NCI-H526 treated with DMSO at 0.1 percent for 48 hours (cell line): ENCODE measurements around the gene SEMA4C.
"Not testable (repeated sequence)": the region's sequence is repeated elsewhere in the genome, so short reads cannot be mapped to it uniquely, and the experiment has no call there.

Experiments
- DNase-seq: peaks from one replicate; lab custom pipeline; 2025; lab: John Stamatoyannopoulos, UW

The SEMA4C gene

DNA sequence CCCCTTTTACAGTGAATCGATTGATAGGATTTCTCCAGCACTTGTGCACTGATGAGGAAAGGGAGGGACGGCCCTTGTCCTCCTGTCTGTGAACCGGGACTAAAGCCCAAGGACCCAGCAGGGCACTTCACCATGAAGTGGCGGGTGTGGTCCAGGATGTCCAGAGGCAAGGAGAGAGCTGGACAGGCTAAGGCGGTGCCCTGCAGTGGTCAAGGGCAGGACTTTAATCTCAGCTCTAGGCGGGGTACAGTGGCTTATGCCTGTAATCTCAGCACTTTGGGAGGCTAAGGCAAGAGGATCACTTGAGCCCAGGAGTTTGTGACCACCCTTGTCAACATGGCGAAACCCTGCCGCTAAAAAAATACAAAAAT is 28.2 kb upstream of the SEMA4C start:
- no peak for DNase-seq

DNA sequence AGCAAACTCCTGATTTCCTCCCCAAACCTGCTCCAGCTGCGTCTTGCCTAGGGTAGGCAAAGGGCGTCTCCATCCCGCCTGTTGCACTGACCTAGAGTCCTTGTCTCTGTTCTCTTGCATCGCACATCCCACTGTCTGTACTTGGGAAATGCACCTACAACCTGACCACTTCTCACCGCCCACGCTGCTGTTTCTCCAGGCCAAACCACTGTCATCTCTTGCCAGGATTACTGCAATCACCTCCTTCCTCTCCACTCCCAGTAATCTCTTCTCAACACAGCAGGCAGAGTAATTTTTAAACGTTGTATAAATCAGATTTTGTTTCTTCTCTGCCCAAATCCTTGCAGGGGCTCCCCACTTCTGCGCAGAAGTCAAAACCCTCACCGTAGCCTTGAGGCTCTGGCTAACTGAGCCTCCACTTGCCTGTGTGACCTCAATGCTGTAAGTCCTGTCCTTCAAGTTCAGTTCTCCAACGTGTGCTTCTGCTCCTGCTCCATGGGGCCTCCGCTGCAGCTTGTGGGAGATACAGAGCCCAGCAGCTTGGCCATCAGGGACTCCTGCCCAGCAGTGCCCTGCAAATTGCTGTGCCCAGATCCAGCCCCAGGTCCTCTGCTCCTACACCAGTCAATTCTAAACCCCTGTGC is 27.7 kb upstream of the SEMA4C start:
- no peak for DNase-seq

DNA sequence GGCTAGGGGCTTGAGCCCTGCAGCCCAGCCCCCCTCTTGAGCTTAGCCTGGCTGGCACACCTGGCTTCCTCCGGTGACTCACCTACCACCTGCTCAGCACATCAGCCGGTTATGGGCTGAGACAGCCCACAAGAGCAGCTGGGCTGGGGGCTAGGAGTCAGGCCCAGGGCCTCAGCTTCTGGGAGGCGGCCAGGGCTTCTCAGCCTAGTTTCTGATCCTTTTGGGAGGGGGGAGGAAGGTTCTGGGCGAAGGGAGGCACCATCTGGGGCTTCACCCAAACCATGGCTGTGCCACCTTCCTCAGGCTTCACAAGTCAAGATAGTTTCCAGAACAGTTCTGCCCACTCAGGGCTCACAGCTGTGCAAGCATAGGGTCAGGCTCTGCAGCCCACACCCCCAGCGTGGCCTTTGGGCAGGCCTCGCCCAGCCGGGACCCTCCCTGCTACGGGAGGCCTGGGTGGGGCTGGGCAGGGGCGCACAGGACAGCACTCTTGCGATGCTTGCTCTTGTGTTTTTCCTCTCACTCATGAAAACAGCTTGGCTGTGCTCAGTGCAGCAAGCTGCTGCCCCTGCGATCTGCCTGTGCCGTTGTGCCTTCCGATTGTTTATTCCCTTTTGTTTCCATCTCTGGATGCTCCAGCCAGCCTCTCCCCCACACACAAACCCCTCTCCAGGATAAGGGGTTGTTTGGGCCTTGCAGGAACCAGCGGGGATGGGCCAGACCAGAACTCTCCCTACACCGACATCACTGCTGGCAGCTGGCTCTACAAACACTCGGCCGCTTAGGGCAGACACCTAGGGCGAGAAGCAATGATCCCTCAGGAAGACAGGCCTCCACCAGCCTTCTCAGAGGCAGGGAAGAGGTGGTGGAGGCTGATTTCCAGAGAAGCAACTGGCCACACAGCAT is 26.1 kb upstream of the SEMA4C start:
- DNase-seq: no peak

DNA sequence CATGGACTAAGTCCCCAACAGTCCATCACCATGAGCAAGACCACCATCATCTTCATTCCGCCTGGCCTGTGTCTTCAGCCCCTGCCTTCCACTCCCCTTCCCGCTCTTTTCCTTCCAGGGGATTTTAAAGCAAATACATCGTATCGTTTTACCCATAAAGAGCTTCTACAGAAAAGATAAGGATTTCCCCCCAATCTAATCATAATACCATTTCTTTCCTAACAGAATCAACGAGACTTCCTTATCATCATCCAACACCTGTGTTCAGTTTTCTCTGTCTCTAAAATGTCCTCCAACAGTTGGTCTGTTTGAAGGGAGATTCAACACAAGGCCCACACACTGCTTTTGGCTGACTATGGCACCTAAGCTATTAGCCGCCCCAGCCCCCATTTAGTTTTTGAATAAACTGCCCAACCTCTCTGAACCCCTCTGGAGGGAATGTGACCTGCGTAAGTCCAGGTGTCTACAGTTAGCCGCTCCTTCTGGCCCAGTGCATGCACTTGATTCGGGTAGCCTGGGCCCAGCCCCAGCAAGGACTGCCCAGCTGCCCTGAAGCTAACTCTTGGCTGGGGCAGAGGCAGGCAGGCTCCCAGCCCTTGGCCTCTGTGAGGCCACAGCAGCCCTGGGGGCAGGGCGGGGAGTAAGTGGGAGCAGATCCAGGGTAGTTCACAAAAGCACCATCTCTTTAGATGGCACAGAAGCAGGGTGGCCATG is 25.3 kb upstream of the SEMA4C start:
- no peak for DNase-seq

DNA sequence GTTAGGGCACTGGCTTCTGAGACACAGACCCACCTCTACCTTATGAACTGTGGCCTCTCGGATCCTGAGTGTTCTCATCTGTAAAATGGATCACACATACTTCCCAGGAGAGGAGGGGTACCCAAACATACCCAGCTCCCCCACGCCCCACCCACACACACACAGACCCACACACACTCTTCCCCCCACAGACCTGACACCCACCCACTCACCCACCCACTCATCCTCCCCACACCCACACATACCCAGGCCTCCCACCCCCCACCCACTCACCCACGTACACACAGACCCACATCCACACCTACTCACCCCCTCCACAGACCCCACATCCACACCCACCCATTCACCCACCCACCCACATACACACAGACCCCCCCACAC is 24.3 kb upstream of the SEMA4C start:
- DNase-seq: no peak

DNA sequence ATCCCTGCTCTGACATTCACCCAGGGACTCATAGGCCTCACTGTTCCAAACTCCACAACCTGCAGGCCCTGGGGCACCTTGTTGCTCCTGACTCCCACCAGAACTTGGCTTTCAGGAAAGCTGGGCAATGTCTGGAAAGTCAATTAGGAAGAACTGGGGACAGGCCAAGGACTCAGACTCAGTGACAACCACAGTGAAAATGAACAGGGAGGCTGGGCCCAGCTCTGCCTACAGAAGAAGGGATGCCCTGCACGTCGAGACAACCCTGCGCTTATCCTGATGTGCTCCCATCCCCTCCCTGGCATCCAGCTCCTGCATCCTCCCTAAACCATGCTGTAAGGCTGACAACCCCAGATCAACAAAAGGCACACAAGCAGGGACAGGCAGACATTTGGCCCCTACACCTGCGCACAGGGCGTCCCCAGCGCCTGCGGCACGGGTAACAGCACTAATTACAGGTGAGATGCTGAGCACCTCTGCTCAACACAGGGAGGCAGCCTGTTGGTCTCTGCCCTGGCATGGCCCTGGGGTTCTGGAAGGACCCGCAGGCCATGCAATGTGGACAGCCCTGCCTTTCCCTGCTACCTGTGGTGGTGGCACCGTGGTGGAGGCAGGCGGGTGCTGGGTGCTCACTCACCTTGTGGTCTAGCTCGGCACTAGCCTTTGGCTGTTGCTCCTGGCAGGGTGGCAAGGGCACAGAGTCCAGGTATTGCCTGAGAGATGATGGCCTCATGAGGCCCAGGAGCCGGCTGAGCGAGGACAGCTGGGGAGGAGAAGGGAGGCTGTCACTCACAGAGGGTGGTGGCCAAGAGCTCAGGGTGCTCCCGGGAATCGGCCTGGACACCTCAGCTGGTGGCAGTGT is 23.6 kb upstream of the SEMA4C start:
- DNase-seq: no peak

DNA sequence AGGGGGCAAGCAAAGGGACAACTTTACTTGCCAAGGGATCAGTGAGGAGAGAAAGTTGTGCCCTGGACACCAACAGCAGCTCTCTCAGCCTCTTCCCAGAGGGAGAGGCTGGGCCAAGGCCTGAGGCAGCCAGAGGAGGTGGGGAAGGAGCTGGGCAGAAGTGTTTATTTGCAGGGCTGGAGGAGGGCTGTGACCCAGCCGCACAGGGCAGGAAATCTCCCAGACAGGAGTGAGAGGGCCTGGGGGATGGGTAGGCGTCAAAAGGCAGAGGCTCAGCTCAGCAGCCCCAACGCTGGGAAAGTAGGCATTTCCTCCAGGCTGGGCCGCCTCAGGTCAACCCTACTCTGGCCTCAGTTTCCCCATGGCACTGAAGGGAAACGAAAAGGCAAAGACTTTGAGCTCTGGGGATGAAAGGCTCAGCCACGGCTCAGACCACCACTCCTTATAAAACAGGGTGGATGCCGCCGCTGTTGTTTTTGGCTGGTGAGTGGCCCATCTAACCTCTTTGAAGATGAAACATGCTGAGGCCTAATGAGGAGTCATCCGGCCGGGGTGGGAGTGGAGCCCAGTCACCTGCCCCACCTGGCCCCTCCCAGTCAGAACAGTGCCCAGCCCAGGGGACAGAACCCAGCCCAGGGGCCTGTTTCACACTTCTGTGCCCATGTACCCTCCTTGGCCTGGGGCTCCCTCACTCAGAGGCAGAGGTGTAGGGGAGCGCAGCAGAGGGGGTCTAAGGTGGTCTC is 21.9 kb upstream of the SEMA4C start:
- DNase-seq: no peak

DNA sequence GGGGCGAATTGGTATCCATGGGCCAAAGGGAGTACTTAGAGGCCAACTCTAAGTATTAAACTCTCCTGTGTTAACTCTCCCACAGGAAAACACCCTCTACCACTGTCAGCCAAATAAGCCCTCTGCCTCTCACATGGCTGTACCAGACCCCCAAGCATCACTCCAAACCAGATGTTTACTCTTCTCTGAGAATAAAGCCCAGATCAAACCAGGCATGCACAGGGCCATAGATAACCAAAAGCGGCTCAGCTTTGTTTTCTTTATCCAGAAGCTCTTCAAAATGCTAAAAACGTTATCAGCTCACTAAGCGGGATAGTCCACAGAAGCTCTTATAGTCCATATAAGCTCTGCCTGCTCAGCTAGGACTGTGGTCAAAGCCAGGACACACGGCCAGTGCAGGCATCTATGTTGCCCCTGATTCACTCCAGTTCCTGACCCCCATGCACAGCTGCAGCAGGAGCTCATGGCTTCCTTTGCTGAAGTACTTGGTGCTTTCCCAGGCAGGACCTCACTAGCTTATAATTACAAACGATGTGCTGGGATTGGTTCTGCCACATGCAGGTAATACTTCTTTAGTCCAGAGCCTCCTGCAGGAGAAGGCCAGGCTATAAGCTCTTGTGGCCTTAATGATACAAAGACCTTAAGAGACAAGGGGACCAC is 21.0 kb upstream of the SEMA4C start:
- no peak for DNase-seq

DNA sequence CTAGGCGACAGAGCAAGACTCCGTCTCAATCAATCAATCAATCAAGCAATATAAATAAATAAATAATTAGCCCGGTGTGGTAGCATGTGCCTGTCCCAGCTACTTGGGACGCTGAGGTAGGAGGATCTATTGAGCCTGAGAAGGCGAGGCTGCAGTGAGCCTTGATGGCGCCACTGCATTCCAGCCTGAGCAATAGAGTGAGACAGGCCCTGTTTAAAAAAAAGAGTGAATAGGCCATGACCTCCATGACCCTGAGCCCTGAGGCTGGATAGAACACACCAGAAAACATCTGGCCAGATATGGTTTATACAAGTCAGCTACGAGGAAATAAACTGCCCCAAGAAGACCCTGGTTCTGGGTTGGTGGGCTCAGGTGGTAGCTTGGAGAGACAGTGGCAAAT is 20.4 kb upstream of the SEMA4C start:
- no peak for DNase-seq

DNA sequence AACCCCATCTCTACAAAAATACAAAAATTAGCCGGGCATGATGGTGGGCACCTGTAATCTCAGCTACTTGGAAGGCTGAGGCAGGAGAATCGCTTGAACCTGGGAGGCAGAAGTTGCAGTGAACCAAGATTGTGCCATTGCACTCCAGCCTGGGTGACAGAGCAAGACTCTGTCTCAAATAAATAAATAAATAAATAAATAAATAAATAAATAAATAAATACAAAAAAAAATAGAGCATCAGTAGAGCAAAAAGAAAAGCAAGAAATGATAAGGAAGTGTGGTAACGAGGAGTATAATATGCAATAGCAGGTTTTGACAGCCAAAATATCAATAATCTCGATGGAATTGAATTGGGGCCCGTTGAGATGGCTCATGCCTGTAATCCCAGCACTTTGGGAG is 19.6 kb upstream of the SEMA4C start:
- not testable (repeated sequence) for DNase-seq

DNA sequence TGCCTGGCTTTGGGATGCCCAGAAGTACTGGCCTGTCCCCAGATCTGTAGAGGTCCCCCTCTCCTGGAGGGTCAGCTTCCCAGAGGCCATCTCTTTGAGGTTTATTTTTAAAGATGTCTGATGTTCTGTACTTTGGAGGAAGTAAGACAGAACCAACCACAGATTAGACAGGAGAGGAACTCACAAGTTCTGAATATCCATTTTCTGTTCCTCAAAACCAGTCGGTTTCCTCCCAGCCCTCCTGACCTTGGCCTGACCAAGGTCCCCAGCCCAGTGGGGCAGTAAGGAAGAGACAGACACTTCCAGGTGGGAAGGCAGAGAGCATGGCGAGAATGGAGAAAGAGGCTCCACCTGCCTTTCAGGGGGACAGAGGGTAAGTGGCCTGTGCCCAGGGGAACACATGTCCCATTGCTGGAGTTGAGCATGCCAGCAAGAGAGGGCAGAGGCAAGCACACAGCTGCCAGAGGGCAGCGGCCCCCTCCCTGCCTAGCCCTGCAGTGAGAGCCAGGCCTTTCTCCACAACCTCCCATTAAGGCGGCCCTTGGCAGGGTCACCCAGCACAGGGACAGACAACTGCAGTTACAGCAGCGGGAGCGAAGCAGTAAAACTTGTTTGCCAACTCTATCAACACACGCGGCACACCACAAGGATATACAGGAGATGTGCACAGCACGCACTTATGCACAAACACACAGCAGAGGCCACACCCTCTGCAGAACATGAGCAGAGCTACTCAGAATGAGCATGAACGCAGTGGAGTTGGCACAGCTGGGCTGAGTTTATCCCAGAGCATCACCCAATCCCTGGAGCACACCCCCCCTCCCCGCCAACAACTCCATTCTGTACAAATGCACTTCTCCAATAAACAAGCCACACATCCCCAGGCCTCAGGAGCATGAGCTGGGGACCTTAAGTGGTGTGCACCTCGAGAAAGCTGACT is 18.5 kb upstream of the SEMA4C start:
- peak; percentile 50 for DNase-seq

DNA sequence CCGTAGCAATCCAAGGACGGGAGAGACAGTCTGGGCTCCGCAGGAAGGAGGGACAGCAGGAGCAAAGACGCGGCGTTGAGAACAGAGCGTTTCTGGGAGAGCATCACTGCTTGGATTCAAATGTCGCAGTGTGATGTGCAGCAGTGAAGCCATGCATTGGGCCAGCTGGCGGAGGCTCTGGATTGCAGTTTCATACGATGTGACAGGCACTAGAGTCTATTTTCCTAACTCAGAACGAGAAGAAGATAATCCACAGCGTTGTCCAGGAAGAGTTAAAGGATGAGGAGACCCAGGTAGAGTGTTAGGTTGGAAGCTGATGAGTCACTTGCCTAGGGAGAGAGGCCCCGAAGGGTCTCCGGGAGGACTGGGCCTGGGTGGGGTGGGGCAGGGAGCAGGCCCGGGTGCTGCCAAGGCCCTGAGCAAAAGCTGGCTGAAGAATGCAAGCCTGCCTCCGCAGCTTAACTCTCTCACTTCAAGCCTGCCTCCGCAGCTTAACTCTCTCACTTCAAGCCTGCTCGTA is 17.7 kb upstream of the SEMA4C start:
- DNase-seq: no peak

DNA sequence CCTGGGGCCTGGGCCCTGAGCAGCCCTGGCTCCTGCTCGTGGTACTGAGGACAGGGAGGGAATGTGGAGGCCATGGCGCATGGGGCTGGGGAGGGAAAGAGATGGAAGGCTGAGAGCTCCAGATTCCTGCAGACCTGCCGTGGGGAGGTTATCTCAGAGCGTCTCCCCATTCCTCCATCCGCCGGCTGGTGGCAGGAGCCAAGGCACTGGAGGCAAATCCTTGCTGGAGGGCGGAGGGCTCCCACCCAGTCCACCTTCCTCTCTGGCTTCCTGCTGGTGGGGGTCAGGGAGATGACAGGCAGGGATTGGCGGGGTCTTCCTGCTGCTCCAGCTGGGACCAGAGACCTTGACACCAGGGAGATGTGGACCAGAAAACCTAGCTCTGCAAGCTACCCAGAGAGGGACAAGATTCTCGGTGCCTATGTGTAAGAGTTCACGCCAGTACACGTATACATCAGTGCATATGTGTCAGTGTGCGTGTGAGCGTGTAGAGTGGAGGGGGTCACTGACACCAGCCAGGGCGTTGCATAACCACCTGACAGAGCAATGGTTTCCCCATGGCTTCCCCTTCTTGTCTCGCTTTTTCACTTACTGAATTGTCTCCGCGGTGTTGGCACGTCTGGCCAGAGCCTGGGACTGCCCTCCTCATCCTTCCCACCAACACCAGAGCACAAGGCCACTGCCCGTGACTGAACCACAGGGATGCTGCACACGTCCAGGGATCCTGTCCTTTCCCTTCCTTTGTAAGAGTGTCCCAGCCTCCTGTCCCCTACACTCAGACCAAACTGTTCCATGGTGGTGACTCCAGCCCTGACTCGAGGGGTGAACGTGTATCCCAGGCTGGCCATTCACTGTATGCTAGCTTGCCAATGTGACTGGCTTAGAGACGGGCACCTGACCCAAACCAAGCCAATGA is 15.8 kb upstream of the SEMA4C start:
- no peak for DNase-seq

DNA sequence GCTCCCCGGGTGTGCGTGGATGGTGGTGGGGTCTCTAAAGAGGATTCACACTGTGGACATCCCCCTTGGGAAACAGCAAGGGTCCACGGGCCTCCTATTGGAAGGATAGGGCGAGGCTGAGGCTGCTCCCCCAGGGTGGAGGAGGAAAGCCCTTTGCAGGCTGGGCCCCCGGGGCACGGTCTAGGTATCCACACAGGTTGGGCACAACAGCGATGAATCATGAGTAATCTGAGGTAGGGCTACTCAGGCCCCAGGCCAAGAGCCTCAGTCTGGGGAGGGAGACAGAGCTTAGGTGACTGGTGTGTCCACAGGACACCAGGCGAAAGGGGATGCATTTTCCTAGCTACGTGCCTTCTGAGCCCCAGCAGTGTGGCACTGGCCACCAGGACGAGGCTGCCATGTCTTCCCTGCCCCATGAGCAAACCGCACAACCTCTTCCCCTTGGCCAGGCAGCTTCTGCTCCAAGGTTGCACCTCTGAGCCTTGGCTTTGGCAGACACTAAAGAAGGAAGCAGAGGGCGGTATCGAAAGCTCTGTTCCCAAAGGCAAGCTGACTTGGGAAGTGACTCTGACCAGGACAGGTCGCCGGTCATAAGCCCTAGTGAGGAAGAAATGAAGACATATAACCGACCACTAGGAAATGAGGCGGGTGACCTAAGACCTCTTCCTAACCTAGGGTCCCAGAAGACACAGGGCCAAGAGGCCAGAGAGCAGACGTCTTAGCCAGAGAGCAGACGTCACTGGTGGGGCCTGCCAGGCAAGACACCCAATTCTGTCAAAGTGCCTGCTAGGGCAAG is 14.6 kb upstream of the SEMA4C start:
- no peak for DNase-seq

DNA sequence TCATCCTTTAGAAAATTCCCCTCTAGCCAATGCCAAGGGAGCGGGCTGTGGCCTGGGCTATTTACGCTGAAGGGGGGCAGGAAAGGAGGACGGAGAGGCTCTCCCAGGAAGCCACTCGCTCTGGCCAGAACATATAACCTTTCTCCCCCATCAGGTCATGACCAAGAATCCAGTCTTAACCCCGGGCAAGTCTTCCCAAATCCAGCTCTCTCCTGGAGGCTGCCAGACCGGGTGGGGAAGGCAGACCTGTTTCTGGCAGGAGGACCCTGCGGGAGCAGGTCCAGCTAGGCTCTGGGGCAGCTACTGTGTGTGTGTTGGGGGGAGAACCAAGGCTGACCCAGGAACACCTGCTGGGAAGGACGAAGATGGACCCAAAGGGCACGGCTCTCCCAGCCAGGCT is 13.4 kb upstream of the SEMA4C start:
- no peak for DNase-seq

DNA sequence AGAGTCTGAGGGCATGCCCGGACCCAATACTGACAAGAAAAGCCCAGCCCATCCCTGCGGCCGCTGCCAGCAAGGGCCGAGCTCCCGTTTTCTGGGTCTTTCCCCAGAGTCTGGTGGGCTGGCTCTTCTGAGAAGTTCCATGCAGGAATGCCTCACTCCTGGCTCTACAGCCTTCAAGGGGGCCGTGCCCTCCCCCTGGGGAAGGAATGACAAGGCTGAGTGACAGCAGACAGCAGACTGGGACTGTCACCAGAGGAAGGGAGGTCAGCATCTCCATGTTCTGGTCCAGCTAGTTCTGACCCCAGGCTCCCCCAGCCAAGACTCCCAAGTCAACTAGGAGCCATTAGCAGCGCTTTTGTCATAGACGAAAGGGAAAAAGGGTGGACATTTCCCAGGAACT is 13.0 kb upstream of the SEMA4C start:
- no peak for DNase-seq

DNA sequence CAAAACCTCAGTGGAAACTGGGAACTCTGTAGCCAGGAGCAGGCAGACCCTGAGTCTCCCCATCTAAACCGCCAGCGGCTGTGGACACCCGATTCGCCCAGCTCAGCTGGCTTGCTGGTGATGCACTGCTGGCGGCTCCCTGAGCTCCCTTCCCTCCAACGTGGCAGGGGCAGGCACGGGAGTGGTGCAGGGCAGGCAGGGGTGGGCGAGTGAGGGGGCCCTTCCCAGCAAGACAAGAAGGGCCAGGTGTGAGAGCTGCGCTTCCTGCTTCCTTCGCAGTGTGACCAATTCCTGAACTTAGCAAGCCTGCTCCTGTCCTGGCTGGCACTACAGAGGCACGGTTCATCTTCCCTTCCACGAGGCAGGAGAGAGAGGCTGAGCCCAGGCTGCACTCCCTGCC is 12.3 kb upstream of the SEMA4C start:
- no peak for DNase-seq
